22Rv1 (cell line): ENCODE data around the gene PRKCG.

Source experiments
- ZFX ChIP-seq: fragments of 450-650 bp; IDR thresholded peaks from 2 replicates; pipeline ENCODE4 v1.6.1; 2017; ENCODE audit warnings: antibody characterized with exemption, borderline replicate concordance
- TF ChIP-seq, protein P1 (sequence below): fragments of 450-650 bp; IDR thresholded peaks from 2 replicates; pipeline ENCODE4 v1.5.1; 2017; ENCODE audit warnings: mild to moderate bottlenecking

DNA sequence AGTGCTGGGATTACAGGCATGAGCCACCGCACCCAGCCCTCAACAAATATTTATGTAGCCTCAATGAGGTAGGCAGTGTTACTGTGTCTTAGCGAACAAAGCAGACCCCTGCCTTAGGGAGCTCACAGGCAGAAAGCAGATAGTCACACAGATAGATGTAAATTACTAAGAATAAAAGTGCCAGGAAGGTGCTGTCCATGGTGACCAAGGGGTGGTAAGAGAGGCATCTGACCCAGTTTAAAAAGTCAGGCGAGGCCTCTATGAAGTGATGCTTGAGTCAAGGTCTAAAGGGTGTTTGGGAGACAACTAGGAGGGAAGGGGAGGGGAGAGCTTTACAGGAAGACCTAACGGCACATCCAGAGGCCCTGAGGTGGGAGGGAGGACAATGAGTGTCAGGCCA lies 14.7 kb downstream of the PRKCG start:
- TF ChIP-seq, protein P1, sequence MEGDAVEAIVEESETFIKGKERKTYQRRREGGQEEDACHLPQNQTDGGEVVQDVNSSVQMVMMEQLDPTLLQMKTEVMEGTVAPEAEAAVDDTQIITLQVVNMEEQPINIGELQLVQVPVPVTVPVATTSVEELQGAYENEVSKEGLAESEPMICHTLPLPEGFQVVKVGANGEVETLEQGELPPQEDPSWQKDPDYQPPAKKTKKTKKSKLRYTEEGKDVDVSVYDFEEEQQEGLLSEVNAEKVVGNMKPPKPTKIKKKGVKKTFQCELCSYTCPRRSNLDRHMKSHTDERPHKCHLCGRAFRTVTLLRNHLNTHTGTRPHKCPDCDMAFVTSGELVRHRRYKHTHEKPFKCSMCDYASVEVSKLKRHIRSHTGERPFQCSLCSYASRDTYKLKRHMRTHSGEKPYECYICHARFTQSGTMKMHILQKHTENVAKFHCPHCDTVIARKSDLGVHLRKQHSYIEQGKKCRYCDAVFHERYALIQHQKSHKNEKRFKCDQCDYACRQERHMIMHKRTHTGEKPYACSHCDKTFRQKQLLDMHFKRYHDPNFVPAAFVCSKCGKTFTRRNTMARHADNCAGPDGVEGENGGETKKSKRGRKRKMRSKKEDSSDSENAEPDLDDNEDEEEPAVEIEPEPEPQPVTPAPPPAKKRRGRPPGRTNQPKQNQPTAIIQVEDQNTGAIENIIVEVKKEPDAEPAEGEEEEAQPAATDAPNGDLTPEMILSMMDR = no peak
- no peak for TF ChIP-seq ZFX
